Vagina (tissue), 2 donors: Measurements from ENCODE around the gene PHACTR3. TPM values are rescaled to one million over a fixed set of nuclear protein-coding genes. Genes with fewer than 3 reads are reported as not detected.

ENCODE experiments used
- DNase-seq, 2 donors: peaks; one replicate each; pipeline ENCODE4 v3.0.0-alpha.2; 2017; ENCODE audit errors: extremely low spot score in 2 of 2
- H3K27ac ChIP-seq: fragments of 200-600 bp; sonication (generic); one replicate; pipeline ENCODE4 v1.5.1; 2019
- H3K27me3 ChIP-seq: fragments of 200-600 bp; sonication (generic); one replicate; pipeline ENCODE4 v1.5.1; 2019
- H3K36me3 ChIP-seq, 2 donors: fragments of 200-600 bp; sonication (generic); one replicate each; pipeline ENCODE4 v1.5.1; 2017 to 2019
- H3K4me1 ChIP-seq: fragments of 200-600 bp; sonication (generic); one replicate; pipeline ENCODE4 v1.5.1; 2019
- H3K4me3 ChIP-seq, 2 donors: fragments of 200-600 bp; sonication (generic); 1 replicate in 1 of 2; 2 replicates in 1 of 2; pipeline ENCODE4 v1.5.1; 2016 to 2019
- H3K9me3 ChIP-seq: fragments of 200-600 bp; sonication (generic); one replicate; pipeline ENCODE4 v1.5.1; 2019
- CTCF ChIP-seq, 3 experiments: fragments of 450-650 bp in 2 of 3; fragments of 200-600 bp in 1 of 3; sonication (generic) in 1 of 3; IDR thresholded peaks; one replicate each; pipeline ENCODE4 v1.5.1; 2017 to 2019; ENCODE audit warnings: antibody characterized with exemption in 3 of 3, mild to moderate bottlenecking in 2 of 3, moderate library complexity in 2 of 3
- POLR2A ChIP-seq, 2 donors: fragments of 450-650 bp; IDR thresholded peaks; one replicate each; pipeline ENCODE4 v1.6.1; 2017; ENCODE audit warnings: antibody characterized with exemption in 2 of 2, mild to moderate bottlenecking in 2 of 2, moderate library complexity in 2 of 2
- POLR2AphosphoS5 ChIP-seq, 2 donors: sonication (generic); formaldehyde crosslinking; IDR thresholded peaks; one replicate each; pipeline ENCODE4 v1.9.0; 2017; ENCODE audit warnings: antibody characterized with exemption in 2 of 2, mild to moderate bottlenecking in 2 of 2, low read depth in 1 of 2; ENCODE audit not compliant: insufficient read depth in 1 of 2
- intact Hi-C: fragments of 100-400 bp; cut with DNase I; formaldehyde crosslinking; loops from one replicate; pipeline ENCODE4 v1.15.1; 2023
- total RNA-seq: library from RNA; depleted of rRNA; stranded (reverse); fragments of >200 nt; gene quantifications from one replicate; pipeline ENCODE4 v1.2.3, GENCODE V29; 2016

PHACTR3 gene
- total RNA-seq, 1 donor from 2014 or later = 8.3 TPM

GRCh38 chr20:59829054-59829785 is 224.9 kb downstream of the PHACTR3 start:
- Histone ChIP-seq H3K27me3 (no peaks in the 10 kb centered on the region), H3K36me3 (no peaks in the 10 kb centered on the region), H3K9me3 (no peaks in the 10 kb centered on the region), H3K4me1 (peaks cover 12% of the 10 kb centered on the region), H3K27ac (no peak overlapping the region), H3K4me3 (no peak overlapping the region)
- intact Hi-C loops = no loop called here
- no peak for DNase-seq
- TF ChIP-seq POLR2AphosphoS5 (IDR thresholded peaks at IDR 0.05; ENCODE audit: insufficient read depth in 1 of 2, low read depth in 1 of 2) = no peak
- no peak for TF ChIP-seq CTCF (IDR thresholded peaks at IDR 0.05)
- no peak for TF ChIP-seq POLR2A (IDR thresholded peaks at IDR 0.05)

GRCh38 chr20:59829786-59830664 is 225.7 kb downstream of the PHACTR3 start:
- Histone ChIP-seq H3K27me3 (no peaks in the 10 kb centered on the region), H3K4me3 (no peak overlapping the region), H3K4me1 (peaks cover 12% of the 10 kb centered on the region), H3K27ac (no peak overlapping the region), H3K9me3 (no peaks in the 10 kb centered on the region), H3K36me3 (no peaks in the 10 kb centered on the region)
- TF ChIP-seq POLR2A (IDR thresholded peaks at IDR 0.05) (no peak), CTCF (IDR thresholded peaks at IDR 0.05) (no peak), POLR2AphosphoS5 (IDR thresholded peaks at IDR 0.05; ENCODE audit: insufficient read depth in 1 of 2, low read depth in 1 of 2) (no peak)
- no peak for DNase-seq
- intact Hi-C loops = no loop called here

GRCh38 chr20:59830665-59831023 is 226.3 kb downstream of the PHACTR3 start:
- TF ChIP-seq CTCF (IDR thresholded peaks at IDR 0.05) (no peak), POLR2A (IDR thresholded peaks at IDR 0.05) (no peak), POLR2AphosphoS5 (IDR thresholded peaks at IDR 0.05; ENCODE audit: insufficient read depth in 1 of 2, low read depth in 1 of 2) (no peak)

GRCh38 chr20:59831024-59831915 is 226.9 kb downstream of the PHACTR3 start:
- Histone ChIP-seq H3K27me3 (no peaks in the 10 kb centered on the region), H3K4me1 (peaks cover 25% of the 10 kb centered on the region), H3K27ac (no peak overlapping the region), H3K9me3 (no peaks in the 10 kb centered on the region), H3K4me3 (no peak overlapping the region), H3K36me3 (no peaks in the 10 kb centered on the region)
- TF ChIP-seq POLR2A (IDR thresholded peaks at IDR 0.05) = no peak
- peak in 1 of 2 donors; percentile 20 for TF ChIP-seq POLR2AphosphoS5 (IDR thresholded peaks at IDR 0.05; ENCODE audit: insufficient read depth in 1 of 2, low read depth in 1 of 2)
- TF ChIP-seq CTCF (IDR thresholded peaks at IDR 0.05) = no peak
- DNase-seq = peak in 1 of 2 donors; percentile 80
- intact Hi-C loops = no loop called here

More at GRCh38 chr20:59830665-59831023, 226.3 kb downstream of the PHACTR3 start:
- no peak for DNase-seq
- H3K36me3 ChIP-seq = no peaks in the 10 kb centered on the region
- no peak overlapping the region for H3K27ac ChIP-seq
- H3K4me1 ChIP-seq = peaks cover 18% of the 10 kb centered on the region
- H3K4me3 ChIP-seq = no peak overlapping the region
- H3K9me3 ChIP-seq = no peaks in the 10 kb centered on the region
- no peaks in the 10 kb centered on the region for H3K27me3 ChIP-seq
- intact Hi-C loops = no loop called here
